HepG2 (cell line): ENCODE data around the gene BABAM2. TPM values are rescaled to one million over a fixed set of nuclear protein-coding genes. Genes with fewer than 3 reads are reported as not detected.

ENCODE experiments used
- CCDC6 ChIP-seq: sonication (generic); formaldehyde crosslinking; IDR thresholded peaks from 2 replicates; pipeline ENCODE4 v1.8.1; 2022; ENCODE audit warnings: mild to moderate bottlenecking, missing genetic modification reagents, moderate library complexity
- GFI1 ChIP-seq: sonication (generic); formaldehyde crosslinking; IDR thresholded peaks from 2 replicates; pipeline ENCODE4 v1.5.0; 2020; ENCODE audit warnings: missing genetic modification reagents, mild to moderate bottlenecking, borderline replicate concordance
- HNF4G ChIP-seq, 2 experiments: sonication (generic) in 1 of 2; formaldehyde crosslinking in 1 of 2; IDR thresholded peaks; 2 replicates each; pipeline versions ENCODE4 v1.4.0 to v1.6.1; 2011 to 2020; ENCODE audit warnings: borderline replicate concordance in 2 of 2, low read depth in 2 of 2, mild to moderate bottlenecking in 2 of 2, low read length in 1 of 2, missing genetic modification reagents in 1 of 2, moderate library complexity in 1 of 2
- KLF12 ChIP-seq: sonication (generic); formaldehyde crosslinking; IDR thresholded peaks from 2 replicates; pipeline ENCODE4 v1.4.0; 2020; ENCODE audit warnings: missing genetic modification reagents, borderline replicate concordance
- NONO ChIP-seq, 2 experiments: fragments of 450-650 bp in 1 of 2; sonication (generic) in 1 of 2; formaldehyde crosslinking in 1 of 2; IDR thresholded peaks in 1 of 2; conservative IDR thresholded peaks in 1 of 2; 2 replicates each; pipeline versions ENCODE4 v1.6.1 to v1.8.0; 2017 to 2022; ENCODE audit warnings: mild to moderate bottlenecking in 1 of 2, missing genetic modification reagents in 1 of 2, moderate library complexity in 1 of 2
- SOX13 ChIP-seq, 3 experiments: fragments of 450-650 bp in 1 of 3; sonication (generic) in 1 of 3; formaldehyde crosslinking in 1 of 3; IDR thresholded peaks in 2 of 3; conservative IDR thresholded peaks in 1 of 3; 2 replicates each; pipeline versions ENCODE4 v1.5.0 to v1.6.1; 2016 to 2020; ENCODE audit warnings: antibody characterized with exemption in 1 of 3, mild to moderate bottlenecking in 1 of 3, missing compliant biosample characterization in 1 of 3, missing genetic modification reagents in 1 of 3, moderate library complexity in 1 of 3
- SP1 ChIP-seq, 2 experiments: fragments of 450-650 bp in 1 of 2; sonication (generic) in 1 of 2; formaldehyde crosslinking in 1 of 2; IDR thresholded peaks; 2 replicates each; pipeline versions ENCODE4 v1.4.0 to v1.6.1; 2016 to 2020; ENCODE audit warnings: missing genetic modification reagents in 1 of 2
- polyA plus RNA-seq, 8 experiments: library from polyadenylated mRNA; depleted of rRNA in 3 of 8; stranded (reverse) in 7 of 8; unstranded in 1 of 8; fragments of >200 nt; fragmentation: Illumina TruSeq in 4 of 8; extraction: Trizol in 4 of 8; gene quantifications; 2 replicates each; pipeline versions ENCODE4 v1.2.1 to v1.2.3, GENCODE V29; 2011 to 2016; ENCODE audit warnings: low read depth in 4 of 8, missing spikeins in 1 of 8, mixed read lengths in 1 of 8; ENCODE audit not compliant: insufficient read depth in 1 of 8
- total RNA-seq, 5 experiments: library from RNA; depleted of rRNA; stranded (reverse); fragments of >200 nt; fragmentation: Illumina TruSeq; extraction: Trizol; gene quantifications; 2 replicates each; pipeline ENCODE4 v1.2.3, GENCODE V29; 2016; ENCODE audit warnings: low read depth in 1 of 5
- TF ChIP-seq, protein P1 (sequence below): sonication (generic); formaldehyde crosslinking; IDR thresholded peaks from 2 replicates; pipeline ENCODE4 v1.4.0; 2020; ENCODE audit warnings: mild to moderate bottlenecking, missing genetic modification reagents
- TF ChIP-seq, protein P2 (sequence below): IDR thresholded peaks from 2 replicates; pipeline ENCODE4 v1.6.1; 2016; ENCODE audit warnings: low read depth, control low read depth
- TF ChIP-seq, protein P3 (sequence below): sonication (generic); formaldehyde crosslinking; IDR thresholded peaks from 2 replicates; pipeline ENCODE4 v1.4.0; 2020; ENCODE audit warnings: mild to moderate bottlenecking, missing genetic modification reagents
- TF ChIP-seq, protein P4 (sequence below): sonication (generic); formaldehyde crosslinking; IDR thresholded peaks from 2 replicates; pipeline ENCODE4 v1.5.0; 2020; ENCODE audit warnings: mild to moderate bottlenecking, missing genetic modification reagents

BABAM2 gene
- total and polyA plus RNA-seq, 2 of the 13 experiments (the other 11 are each of a cell fraction or from before 2014, with no cell fraction given), result 24.9 to 28.0 TPM

DNA sequence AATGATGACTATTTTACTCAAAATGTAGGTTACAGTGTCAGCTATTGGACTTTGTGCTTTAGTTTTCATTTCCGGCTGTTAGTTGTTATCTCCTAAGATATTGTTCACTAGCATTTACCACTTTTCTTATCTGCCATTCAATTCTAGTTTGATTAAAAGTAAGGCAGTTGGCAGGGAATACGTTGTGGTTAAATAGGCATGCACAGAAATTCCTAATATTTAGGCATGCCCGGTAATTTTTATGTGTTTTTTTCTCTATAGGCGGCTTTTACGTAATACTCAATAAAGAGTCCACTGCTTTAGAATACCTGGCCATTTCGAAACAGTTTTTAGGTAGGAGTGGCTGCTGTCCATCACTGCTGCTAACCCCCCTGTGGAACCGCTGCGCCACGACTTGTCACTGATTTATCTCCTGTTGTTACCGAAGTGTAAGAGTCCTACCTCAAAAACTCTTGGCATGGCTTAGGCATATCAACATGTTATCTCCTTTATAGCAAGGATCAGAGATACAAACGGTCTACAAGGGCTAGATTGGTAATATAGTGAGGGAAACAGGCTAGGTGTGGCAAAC, 39.5 kb downstream of the BABAM2 start (continued):
- TF ChIP-seq, protein P1, sequence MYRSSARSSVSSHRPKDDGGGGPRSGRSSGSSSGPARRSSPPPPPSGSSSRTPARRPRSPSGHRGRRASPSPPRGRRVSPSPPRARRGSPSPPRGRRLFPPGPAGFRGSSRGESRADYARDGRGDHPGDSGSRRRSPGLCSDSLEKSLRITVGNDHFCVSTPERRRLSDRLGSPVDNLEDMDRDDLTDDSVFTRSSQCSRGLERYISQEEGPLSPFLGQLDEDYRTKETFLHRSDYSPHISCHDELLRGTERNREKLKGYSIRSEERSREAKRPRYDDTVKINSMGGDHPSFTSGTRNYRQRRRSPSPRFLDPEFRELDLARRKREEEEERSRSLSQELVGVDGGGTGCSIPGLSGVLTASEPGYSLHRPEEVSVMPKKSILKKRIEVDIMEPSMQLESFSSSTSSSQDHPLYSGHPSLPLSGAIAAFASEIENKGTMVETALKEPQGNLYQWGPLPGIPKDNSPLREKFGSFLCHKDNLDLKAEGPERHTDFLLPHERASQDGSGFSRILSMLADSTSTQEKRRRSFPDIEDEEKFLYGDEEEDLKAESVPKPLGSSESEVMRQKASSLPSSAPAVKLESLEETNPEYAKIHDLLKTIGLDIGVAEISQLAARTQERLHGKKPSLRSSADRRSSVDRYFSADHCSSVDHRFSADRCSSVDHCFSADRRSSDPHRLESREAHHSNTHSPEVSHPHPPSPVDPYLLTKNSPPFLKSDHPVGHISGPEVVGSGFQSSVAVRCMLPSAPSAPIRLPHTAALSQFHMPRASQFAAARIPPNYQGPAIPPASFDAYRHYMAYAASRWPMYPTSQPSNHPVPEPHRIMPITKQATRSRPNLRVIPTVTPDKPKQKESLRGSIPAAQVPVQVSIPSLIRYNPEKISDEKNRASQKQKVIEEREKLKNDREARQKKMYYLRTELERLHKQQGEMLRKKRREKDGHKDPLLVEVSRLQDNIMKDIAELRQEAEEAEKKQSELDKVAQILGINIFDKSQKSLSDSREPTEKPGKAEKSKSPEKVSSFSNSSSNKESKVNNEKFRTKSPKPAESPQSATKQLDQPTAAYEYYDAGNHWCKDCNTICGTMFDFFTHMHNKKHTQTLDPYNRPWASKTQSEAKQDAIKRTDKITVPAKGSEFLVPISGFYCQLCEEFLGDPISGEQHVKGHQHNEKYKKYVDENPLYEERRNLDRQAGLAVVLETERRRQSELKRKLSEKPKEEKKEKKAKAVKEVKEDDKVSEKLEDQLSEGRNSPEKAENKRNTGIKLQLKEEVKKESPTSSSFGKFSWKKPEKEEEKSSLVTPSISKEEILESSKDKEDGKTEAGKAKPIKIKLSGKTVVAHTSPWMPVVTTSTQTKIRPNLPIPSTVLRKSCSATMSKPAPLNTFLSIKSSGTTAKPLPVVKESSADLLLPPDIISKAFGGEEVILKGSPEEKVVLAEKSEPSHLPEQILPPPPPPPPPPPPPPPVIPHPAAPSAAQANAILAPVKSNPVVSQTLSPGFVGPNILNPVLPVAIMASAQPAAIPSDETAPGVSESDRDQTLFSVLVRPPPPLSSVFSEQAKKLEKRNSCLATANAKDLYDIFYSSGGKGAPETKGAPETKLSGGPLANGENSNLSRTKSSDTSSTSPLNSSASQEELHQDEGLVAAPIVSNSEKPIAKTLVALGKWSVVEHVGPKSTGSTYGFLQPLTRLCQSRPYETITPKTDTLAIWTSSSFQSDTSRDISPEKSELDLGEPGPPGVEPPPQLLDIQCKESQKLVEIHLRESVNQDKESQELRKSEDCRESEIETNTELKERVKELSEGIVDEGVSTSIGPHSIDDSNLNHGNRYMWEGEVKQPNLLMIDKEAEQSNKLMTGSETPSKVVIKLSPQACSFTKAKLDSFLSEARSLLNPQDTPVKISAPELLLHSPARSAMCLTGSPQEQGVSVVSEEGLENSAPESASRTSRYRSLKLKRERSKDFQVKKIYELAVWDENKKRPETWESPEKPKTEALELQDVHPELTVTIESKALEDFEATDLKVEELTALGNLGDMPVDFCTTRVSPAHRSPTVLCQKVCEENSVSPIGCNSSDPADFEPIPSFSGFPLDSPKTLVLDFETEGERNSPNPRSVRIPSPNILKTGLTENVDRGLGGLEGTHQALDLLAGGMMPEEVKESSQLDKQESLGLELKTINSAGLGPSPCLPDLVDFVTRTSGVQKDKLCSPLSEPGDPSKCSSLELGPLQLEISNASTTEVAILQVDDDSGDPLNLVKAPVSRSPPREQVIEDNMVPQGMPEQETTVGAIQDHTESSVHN (CRISPR knock-in tag), result no peak
- TF ChIP-seq SP1 (IDR thresholded peaks at IDR 0.05) (no peak), SP1 (CRISPR knock-in tag; IDR thresholded peaks at IDR 0.05) (no peak), GFI1 (no peak), NONO (IDR thresholded peaks at IDR 0.05) (no peak), NONO (CRISPR knock-in tag; conservative IDR thresholded peaks at IDR 0.05) (no peak), SOX13 (IDR thresholded peaks at IDR 0.05) (no peak), SOX13 (CRISPR knock-in tag; conservative IDR thresholded peaks at IDR 0.05 in 1 of 2, IDR thresholded peaks at IDR 0.05 in 1 of 2) (peak in 1 of 2 experiments; percentile 27; a peak in 1 of 4 replicates), HNF4G (IDR thresholded peaks at IDR 0.05; ENCODE audit: borderline replicate concordance, low read depth, low read length) (peak; percentile 22; the same call in 1 of the 2 replicates), HNF4G (CRISPR knock-in tag; IDR thresholded peaks at IDR 0.05; ENCODE audit: borderline replicate concordance, low read depth) (no peak), KLF12 (CRISPR knock-in tag) (no peak), CCDC6 (CRISPR knock-in tag) (no peak)
- TF ChIP-seq, protein P2, sequence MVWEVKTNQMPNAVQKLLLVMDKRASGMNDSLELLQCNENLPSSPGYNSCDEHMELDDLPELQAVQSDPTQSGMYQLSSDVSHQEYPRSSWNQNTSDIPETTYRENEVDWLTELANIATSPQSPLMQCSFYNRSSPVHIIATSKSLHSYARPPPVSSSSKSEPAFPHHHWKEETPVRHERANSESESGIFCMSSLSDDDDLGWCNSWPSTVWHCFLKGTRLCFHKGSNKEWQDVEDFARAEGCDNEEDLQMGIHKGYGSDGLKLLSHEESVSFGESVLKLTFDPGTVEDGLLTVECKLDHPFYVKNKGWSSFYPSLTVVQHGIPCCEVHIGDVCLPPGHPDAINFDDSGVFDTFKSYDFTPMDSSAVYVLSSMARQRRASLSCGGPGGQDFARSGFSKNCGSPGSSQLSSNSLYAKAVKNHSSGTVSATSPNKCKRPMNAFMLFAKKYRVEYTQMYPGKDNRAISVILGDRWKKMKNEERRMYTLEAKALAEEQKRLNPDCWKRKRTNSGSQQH (CRISPR knock-in tag), result no peak
- TF ChIP-seq, protein P3, sequence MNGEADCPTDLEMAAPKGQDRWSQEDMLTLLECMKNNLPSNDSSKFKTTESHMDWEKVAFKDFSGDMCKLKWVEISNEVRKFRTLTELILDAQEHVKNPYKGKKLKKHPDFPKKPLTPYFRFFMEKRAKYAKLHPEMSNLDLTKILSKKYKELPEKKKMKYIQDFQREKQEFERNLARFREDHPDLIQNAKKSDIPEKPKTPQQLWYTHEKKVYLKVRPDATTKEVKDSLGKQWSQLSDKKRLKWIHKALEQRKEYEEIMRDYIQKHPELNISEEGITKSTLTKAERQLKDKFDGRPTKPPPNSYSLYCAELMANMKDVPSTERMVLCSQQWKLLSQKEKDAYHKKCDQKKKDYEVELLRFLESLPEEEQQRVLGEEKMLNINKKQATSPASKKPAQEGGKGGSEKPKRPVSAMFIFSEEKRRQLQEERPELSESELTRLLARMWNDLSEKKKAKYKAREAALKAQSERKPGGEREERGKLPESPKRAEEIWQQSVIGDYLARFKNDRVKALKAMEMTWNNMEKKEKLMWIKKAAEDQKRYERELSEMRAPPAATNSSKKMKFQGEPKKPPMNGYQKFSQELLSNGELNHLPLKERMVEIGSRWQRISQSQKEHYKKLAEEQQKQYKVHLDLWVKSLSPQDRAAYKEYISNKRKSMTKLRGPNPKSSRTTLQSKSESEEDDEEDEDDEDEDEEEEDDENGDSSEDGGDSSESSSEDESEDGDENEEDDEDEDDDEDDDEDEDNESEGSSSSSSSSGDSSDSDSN (CRISPR knock-in tag), result no peak
- TF ChIP-seq, protein P4, sequence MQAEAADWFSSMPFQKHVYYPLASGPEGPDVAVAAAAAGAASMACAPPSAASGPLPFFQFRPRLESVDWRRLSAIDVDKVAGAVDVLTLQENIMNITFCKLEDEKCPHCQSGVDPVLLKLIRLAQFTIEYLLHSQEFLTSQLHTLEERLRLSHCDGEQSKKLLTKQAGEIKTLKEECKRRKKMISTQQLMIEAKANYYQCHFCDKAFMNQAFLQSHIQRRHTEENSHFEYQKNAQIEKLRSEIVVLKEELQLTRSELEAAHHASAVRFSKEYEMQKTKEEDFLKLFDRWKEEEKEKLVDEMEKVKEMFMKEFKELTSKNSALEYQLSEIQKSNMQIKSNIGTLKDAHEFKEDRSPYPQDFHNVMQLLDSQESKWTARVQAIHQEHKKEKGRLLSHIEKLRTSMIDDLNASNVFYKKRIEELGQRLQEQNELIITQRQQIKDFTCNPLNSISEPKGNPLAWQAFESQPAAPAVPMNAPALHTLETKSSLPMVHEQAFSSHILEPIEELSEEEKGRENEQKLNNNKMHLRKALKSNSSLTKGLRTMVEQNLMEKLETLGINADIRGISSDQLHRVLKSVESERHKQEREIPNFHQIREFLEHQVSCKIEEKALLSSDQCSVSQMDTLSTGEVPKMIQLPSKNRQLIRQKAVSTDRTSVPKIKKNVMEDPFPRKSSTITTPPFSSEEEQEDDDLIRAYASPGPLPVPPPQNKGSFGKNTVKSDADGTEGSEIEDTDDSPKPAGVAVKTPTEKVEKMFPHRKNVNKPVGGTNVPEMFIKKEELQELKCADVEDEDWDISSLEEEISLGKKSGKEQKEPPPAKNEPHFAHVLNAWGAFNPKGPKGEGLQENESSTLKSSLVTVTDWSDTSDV (CRISPR knock-in tag), result no peak
